ENCODE measurements around the gene SMYD3. TPM values are rescaled to one million over a fixed set of nuclear protein-coding genes. Genes with fewer than 3 reads are reported as not detected.

SMYD3 gene
- total and polyA plus RNA-seq, 2 of the 4 experiments (the other 2 are of a cell fraction), result 26.5 to 37.6 TPM

GRCh38 chr1:246404078-246404477 is 103.0 kb downstream of the SMYD3 start:
- Histone ChIP-seq H3K23ac (ENCODE audit: low read depth, low read length) (no peak overlapping the region), H3K9me1 (ENCODE audit: insufficient read depth, low read length) (0 out of 2 replicates have a peak, but pooled peaks cover 3% of the 10 kb centered on the region), H2AFZ (replicated peaks; ENCODE audit: low read length, poor library complexity) (no peak overlapping the region), H2BK120ac (ENCODE audit: low read depth, low read length) (no peak overlapping the region), H3K14ac (replicated peaks; ENCODE audit: low read depth, low read length) (no peak overlapping the region; the same call in 1 of the 2 replicates), H3K18ac (ENCODE audit: low read depth, low read length) (no peak overlapping the region), H2BK20ac (ENCODE audit: low read depth, low read length) (no peak overlapping the region), H4K20me1 (ENCODE audit: insufficient read depth, low read length) (no peaks in the 10 kb centered on the region), H3K9ac (ENCODE audit: low read depth, low read length) (no peak overlapping the region), H2BK5ac (ENCODE audit: low read depth, low read length, poor library complexity, severe bottlenecking) (no peak overlapping the region), H3K36me3 (ENCODE audit: control insufficient read depth, insufficient read depth, low read length) (no peaks in the 10 kb centered on the region), H2AK9ac (replicated peaks; ENCODE audit: low read depth, low read length, poor library complexity) (no peak overlapping the region), H3K4ac (ENCODE audit: low read depth, low read length) (no peak overlapping the region), H4K8ac (ENCODE audit: low read depth in 2 of 2, low read length in 2 of 2) (no peak overlapping the region), H2BK15ac (ENCODE audit: low read depth, low read length) (no peak overlapping the region), H4K91ac (ENCODE audit: insufficient read depth, low read depth, low read length) (no peak overlapping the region), H3K27ac (ENCODE audit: insufficient read depth, low read length) (no peak overlapping the region), H3K56ac (ENCODE audit: extremely low read depth, insufficient read depth, low read length) (no peak overlapping the region), H3K79me1 (ENCODE audit: low read depth in 1 of 2, low read length in 2 of 2) (peaks cover 4 to 7% of the 10 kb centered on the region in 2 experiments; a peak in 2 of 4 replicates), H3K4me3 (ENCODE audit: insufficient read depth, low read depth, low read length) (no peak overlapping the region), H3K4me2 (ENCODE audit: low read depth, low read length) (no peak overlapping the region), H2AK5ac (ENCODE audit: low read depth, low read length) (no peak overlapping the region), H3K9me3 (ENCODE audit: control insufficient read depth, insufficient read depth, low read length) (no peaks in the 10 kb centered on the region), H3K4me1 (ENCODE audit: control insufficient read depth, insufficient read depth, low read length) (no peaks in the 10 kb centered on the region), H4K5ac (ENCODE audit: low read depth, low read length) (no peak overlapping the region), H3K27me3 (ENCODE audit: control insufficient read depth, insufficient read depth, low read length) (no peaks in the 10 kb centered on the region)
- intact Hi-C loops (cut with micrococcal nuclease) (no loop called here), dilution Hi-C loops (cut with HindIII; ENCODE audit: low sequenced_read_pairs, unreplicated experiment) (no loop called here), in situ Hi-C loops (cut with MboI; ENCODE audit: low sequenced_read_pairs) (no loop called here)
- ChIA-PET CTCF (no interaction called here), POLR2A (ENCODE audit: unreplicated experiment) (no interaction called here)
- BruUV-seq (replicated peaks), result no TSS peak
- DNase-seq (no peak), ATAC-seq (ENCODE audit: low read depth) (no peak)
- TF ChIP-seq RAD21 (IDR thresholded peaks at IDR 0.05; ENCODE audit: low read length) (no peak), BHLHE40 (IDR thresholded peaks at IDR 0.05; ENCODE audit: low read depth, low read length) (no peak), RCOR1 (IDR thresholded peaks at IDR 0.05; ENCODE audit: insufficient replicate concordance, low read length) (no peak), MAFK (IDR thresholded peaks at IDR 0.05; ENCODE audit: low read depth, low read length) (no peak), SMC3 (IDR thresholded peaks at IDR 0.05; ENCODE audit: low read depth, low read length) (no peak), ELK1 (IDR thresholded peaks at IDR 0.05; ENCODE audit: borderline replicate concordance, low read depth, low read length) (no peak), MAZ (IDR thresholded peaks at IDR 0.05; ENCODE audit: borderline replicate concordance, low read depth, low read length) (no peak), USF2 (IDR thresholded peaks at IDR 0.05; ENCODE audit: low read depth, low read length) (no peak), RFX5 (IDR thresholded peaks at IDR 0.05; ENCODE audit: low read depth, low read length) (no peak), MXI1 (IDR thresholded peaks at IDR 0.05; ENCODE audit: borderline replicate concordance, low read depth, low read length) (no peak), CHD1 (IDR thresholded peaks at IDR 0.05; ENCODE audit: low read depth, low read length) (no peak), CTCF (conservative IDR thresholded peaks at IDR 0.05; ENCODE audit: low read depth, low read length) (no peak), NFE2L2 (IDR thresholded peaks at IDR 0.05; ENCODE audit: low read depth, low read length) (no peak), CEBPB (IDR thresholded peaks at IDR 0.05; ENCODE audit: low read depth, low read length) (no peak), FOS (IDR thresholded peaks at IDR 0.05; ENCODE audit: low read depth, low read length) (no peak), POLR2A (IDR thresholded peaks at IDR 0.05; ENCODE audit: low read depth, low read length) (no peak)
- WGBS, 2 experiments (ENCODE audit: extremely low coverage in 2 of 2, insufficient read length in 1 of 2), result no CpG with 5 or more reads among the region's 7 CpGs
